BJ (cell line): ENCODE measurements around the gene UBN1. TPM values are rescaled to one million over a fixed set of nuclear protein-coding genes. Genes with fewer than 3 reads are reported as not detected.

ENCODE experiments used
- CTCF ChIA-PET: fragments of 350-600 bp; formaldehyde crosslinking; extraction: SDS; loops from one replicate; lab custom pipeline; 2021; ENCODE audit warnings: antibody characterized with exemption, inconsistent platforms; lab: Yijun Ruan, JAX
- POLR2A ChIA-PET: fragments of 300-600 bp; sonication (Branson Sonifier 250); formaldehyde crosslinking; extraction: SDS; loops from one replicate; lab custom pipeline; 2021; ENCODE audit warnings: antibody characterized with exemption; lab: Charles Lee
- DNase-seq: peaks from one replicate; pipeline ENCODE4 v3.0.0-alpha.2; 2011; ENCODE audit warnings: low read depth
- H3K27me3 ChIP-seq: 2 replicates; pipeline ENCODE4 v1.6.0; 2011; ENCODE audit warnings: low read length; ENCODE audit not compliant: control insufficient read depth, insufficient read depth
- H3K36me3 ChIP-seq: 2 replicates; pipeline ENCODE4 v1.5.1; 2011; ENCODE audit warnings: low read length; ENCODE audit not compliant: control insufficient read depth, insufficient read depth
- H3K4me3 ChIP-seq: 2 replicates; pipeline ENCODE4 v1.5.1; 2011; ENCODE audit warnings: low read depth, mild to moderate bottlenecking, control low read depth, low read length
- polyA plus RNA-seq: library from polyadenylated mRNA; depleted of rRNA; stranded (reverse); fragments of >200 nt; gene quantifications from 2 replicates; pipeline ENCODE4 v1.2.3, GENCODE V29; 2011
- TF ChIP-seq, protein P1 (sequence below): IDR thresholded peaks from 2 replicates; pipeline ENCODE4 v1.5.1; 2011; ENCODE audit warnings: low read depth, mild to moderate bottlenecking, control low read depth, inconsistent platforms, low read length, moderate library complexity; ENCODE audit not compliant: insufficient read depth

UBN1 gene
- polyA plus RNA-seq, 1 experiment: 11.2 TPM

DNA sequence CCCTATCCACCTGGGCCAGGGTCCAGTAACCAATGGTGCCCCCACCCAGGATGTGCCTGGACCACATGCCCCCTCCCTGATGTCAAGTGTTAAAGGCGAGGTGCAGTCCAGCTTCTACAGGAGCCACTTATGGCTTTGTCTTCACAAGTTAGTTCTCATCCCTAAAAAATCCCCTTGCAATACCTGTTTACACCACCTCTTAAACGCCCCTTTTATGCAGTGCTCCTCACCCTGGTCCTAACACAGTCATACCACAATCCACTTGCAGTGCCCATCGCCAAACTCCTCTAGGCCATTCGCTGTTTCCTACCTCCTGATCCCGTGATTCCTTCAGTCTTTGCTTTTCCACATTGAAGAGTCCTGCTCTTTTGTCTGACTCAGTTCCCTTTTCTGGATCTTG is 7.3 kb upstream of the UBN1 start:
- Histone ChIP-seq H3K27me3 (no peaks in the 10 kb centered on the region), H3K4me3 (no peak overlapping the region), H3K36me3 (peaks cover 19% of the 10 kb centered on the region)
- no peak for DNase-seq
- ChIA-PET POLR2A (no interaction called here), CTCF (interaction anchor here (1.1 to 1.2 kb wide), 2 partner anchors 14 to 37 kb away, joined by 3 read pairs; partner anchors contain the start of gene ROGDI)
- TF ChIP-seq, protein P1, sequence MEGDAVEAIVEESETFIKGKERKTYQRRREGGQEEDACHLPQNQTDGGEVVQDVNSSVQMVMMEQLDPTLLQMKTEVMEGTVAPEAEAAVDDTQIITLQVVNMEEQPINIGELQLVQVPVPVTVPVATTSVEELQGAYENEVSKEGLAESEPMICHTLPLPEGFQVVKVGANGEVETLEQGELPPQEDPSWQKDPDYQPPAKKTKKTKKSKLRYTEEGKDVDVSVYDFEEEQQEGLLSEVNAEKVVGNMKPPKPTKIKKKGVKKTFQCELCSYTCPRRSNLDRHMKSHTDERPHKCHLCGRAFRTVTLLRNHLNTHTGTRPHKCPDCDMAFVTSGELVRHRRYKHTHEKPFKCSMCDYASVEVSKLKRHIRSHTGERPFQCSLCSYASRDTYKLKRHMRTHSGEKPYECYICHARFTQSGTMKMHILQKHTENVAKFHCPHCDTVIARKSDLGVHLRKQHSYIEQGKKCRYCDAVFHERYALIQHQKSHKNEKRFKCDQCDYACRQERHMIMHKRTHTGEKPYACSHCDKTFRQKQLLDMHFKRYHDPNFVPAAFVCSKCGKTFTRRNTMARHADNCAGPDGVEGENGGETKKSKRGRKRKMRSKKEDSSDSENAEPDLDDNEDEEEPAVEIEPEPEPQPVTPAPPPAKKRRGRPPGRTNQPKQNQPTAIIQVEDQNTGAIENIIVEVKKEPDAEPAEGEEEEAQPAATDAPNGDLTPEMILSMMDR: no peak

DNA sequence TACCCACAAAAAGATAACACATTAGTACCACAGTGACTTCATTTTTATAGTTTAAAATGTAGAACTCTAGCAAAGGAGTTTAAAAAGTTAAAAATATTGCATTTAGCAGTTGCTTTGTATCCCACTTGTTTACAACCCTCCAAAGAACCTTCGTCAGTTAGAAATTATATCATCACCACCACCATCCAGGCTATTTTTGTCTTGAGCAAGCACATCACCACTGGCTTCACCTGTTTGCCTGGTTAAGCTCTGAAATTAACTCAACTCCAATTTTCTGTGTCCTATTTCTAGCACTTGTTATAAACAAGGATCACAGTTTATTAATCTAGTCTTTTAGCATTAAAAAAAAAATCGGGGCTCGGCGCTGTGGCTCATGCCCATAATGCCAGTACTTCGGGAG is 6.3 kb upstream of the UBN1 start:
- TF ChIP-seq, protein P1: no peak
- peaks cover 19% of the 10 kb centered on the region for H3K36me3 ChIP-seq
- DNase-seq: no peak
- ChIA-PET POLR2A (no interaction called here), CTCF (interaction anchor here (1.1 kb wide), 1 partner anchor 15 kb away, joined by 3 read pairs; no protein-coding TSS in a partner anchor)
- no peaks in the 10 kb centered on the region for H3K27me3 ChIP-seq
- no peak overlapping the region for H3K4me3 ChIP-seq

DNA sequence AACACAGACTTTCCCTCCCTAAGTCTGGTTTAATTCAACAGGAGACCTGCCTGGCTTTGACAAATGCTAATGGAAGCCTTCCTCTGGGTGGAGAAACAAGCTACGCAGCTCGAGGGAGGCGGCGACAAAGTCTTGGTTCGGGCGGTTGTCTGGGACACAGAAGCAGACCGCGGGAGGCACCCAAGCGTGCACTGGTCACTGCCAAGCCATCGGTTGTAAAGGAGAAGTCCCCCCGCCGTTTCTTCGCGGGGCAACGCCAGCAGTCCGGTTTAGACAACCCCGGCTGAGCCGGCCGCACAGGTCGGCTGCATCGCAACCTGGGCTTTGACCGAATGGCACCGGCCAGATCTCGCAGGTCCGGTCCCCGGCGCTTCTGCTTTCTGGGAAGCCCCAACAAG is 779 bp upstream of the UBN1 start:
- TF ChIP-seq, protein P1: 0 out of 2 replicates have a peak, but pooled peaks have one; percentile 2
- Histone ChIP-seq H3K4me3 (peak overlapping the region; percentile 97), H3K36me3 (peaks cover 6% of the 10 kb centered on the region), H3K27me3 (no peaks in the 10 kb centered on the region)
- no peak for DNase-seq
- ChIA-PET POLR2A (interaction anchor here (1.0 kb wide), 1 partner anchor 110 kb away, joined by 6 read pairs; no protein-coding TSS in a partner anchor), CTCF (interaction anchor here (1.3 kb wide), 1 partner anchor 109 kb away, joined by 4 read pairs; no protein-coding TSS in a partner anchor)

DNA sequence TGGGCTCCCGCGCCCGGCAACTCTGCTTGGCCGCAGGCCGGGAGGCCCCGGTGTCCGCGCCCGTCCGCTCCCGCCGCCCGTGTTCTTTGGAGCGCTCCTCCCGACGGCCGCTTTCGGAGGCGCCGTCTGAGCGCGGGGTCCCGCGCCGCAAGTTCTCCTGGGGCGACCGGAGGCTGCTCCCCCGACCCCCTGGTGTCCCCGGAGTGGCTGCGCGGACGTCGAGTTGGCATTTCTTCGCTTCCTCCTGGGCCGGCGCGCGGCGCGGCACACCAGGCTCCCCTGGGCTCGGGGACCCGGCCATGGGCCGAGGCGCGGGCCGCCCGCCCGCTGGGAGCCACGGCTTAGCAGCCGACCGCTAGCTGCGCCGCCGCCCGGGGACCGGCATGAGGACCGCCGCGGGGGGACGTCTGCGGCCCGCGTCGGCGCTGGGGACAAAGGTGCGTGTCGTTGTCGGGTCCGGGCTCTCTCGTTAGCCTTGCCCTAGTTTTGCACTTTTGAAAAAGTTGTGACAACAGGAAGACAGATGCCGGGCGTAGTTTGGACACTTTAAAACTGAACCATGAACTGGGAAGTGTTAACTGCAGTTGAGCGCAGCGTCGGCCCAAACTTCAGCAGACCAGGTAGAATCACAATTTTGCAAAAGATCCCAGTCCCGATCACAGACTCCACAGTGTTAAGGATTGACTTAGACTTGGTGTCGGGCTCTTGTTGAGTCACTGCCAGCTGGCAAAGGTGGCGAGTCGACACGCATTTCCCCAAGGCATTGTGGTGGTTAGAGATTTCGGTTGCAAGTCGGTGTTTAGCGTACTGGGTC is 700 bp downstream of the UBN1 start:
- CTCF ChIA-PET: no interaction called here
- H3K27me3 ChIP-seq: no peaks in the 10 kb centered on the region
- peak overlapping the region; percentile 97 for H3K4me3 ChIP-seq
- no peak for DNase-seq
- TF ChIP-seq, protein P1: no peak
- POLR2A ChIA-PET: interaction anchor here (0.6 kb wide), 2 partner anchors 14 to 79 kb away, joined by 3 to 6 read pairs; no protein-coding TSS in a partner anchor
- H3K36me3 ChIP-seq: peaks cover 5% of the 10 kb centered on the region

DNA sequence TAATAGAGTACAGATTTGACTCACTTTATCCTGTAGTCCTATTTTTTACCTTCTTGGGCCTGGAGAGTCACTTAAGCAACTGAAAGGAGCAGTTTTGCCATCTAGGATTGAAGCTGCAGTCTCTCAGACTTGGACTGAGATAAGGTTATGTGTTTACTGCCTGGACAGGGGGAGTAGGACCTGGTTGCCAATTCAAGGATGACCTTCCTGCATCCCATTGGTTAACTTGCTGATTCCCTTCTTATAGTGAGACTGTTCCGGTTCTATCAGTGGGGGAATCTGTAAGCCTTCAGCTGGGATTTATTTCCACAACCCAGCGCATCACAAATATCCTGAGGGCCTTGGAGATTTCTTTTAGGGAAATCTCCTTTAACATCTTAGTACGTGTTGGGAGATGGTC is 2.9 kb downstream of the UBN1 start:
- DNase-seq: no peak
- ChIA-PET CTCF (interaction anchor here (1.2 kb wide), 1 partner anchor 106 kb away, joined by 8 read pairs; no protein-coding TSS in a partner anchor), POLR2A (no interaction called here)
- peak overlapping the region; percentile 17; the same call in 1 of the 2 replicates for H3K4me3 ChIP-seq
- no peaks in the 10 kb centered on the region for H3K27me3 ChIP-seq
- H3K36me3 ChIP-seq: peaks cover 5% of the 10 kb centered on the region
- TF ChIP-seq, protein P1: no peak
